ENCODE data around the gene RAB26.
"Not testable (repeated sequence)": the region's sequence is repeated elsewhere in the genome, so short reads cannot be mapped to it uniquely, and the experiment has no call there.

DNA sequence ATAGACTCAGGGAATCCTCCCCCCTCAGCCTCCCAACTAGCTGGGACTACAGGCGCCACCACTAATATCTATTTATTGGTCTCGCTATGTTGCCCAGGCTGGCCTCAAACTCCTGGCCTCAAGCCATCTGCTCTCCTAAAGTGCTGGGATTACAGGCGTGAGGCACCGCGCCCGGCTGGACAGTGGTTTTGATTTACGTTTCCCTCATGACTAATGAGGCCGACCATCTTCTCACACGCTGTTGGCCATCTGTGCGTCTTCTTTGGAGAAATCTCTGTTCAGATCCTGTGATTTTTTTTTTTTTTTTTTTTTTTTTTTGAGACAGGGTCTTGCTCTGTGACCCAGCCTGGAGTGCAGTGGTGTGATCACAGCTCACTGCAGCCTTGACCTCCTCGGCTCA, 19.2 kb upstream of the RAB26 start:
- TF ChIP-seq, protein P1, sequence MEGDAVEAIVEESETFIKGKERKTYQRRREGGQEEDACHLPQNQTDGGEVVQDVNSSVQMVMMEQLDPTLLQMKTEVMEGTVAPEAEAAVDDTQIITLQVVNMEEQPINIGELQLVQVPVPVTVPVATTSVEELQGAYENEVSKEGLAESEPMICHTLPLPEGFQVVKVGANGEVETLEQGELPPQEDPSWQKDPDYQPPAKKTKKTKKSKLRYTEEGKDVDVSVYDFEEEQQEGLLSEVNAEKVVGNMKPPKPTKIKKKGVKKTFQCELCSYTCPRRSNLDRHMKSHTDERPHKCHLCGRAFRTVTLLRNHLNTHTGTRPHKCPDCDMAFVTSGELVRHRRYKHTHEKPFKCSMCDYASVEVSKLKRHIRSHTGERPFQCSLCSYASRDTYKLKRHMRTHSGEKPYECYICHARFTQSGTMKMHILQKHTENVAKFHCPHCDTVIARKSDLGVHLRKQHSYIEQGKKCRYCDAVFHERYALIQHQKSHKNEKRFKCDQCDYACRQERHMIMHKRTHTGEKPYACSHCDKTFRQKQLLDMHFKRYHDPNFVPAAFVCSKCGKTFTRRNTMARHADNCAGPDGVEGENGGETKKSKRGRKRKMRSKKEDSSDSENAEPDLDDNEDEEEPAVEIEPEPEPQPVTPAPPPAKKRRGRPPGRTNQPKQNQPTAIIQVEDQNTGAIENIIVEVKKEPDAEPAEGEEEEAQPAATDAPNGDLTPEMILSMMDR (IDR thresholded peaks at IDR 0.05; ENCODE audit: low read length) = not testable (repeated sequence)
- TF ChIP-seq EZH2 (optimal IDR thresholded peaks at IDR 0.05; ENCODE audit: low read depth, low read length); EZH2phosphoT487 (IDR thresholded peaks at IDR 0.05; ENCODE audit: low read length): not testable (repeated sequence)
